Mucosa of descending colon (tissue), 3 donors: ENCODE data around the gene TCF4. TPM values are rescaled to one million over a fixed set of nuclear protein-coding genes. Genes with fewer than 3 reads are reported as not detected.

Experiments used
- ATAC-seq: fragments of 200-7000 bp; cut with Tn5 transposase; one replicate; pipeline ENCODE4 v1.9.1; 2020; ENCODE audit warnings: mild to moderate bottlenecking, moderate library complexity
- DNase-seq, 3 donors: peaks; one replicate each; pipeline ENCODE4 v3.0.0-alpha.2; 2020
- H3K36me3 ChIP-seq: fragments of 200-600 bp; one replicate; pipeline ENCODE4 v1.8.0; 2021; ENCODE audit warnings: low read depth, mild to moderate bottlenecking
- H3K4me1 ChIP-seq: fragments of 200-600 bp; one replicate; pipeline ENCODE4 v1.8.0; 2021; ENCODE audit warnings: low read depth, mild to moderate bottlenecking
- H3K4me3 ChIP-seq: fragments of 200-600 bp; one replicate; pipeline ENCODE4 v1.8.0; 2021; ENCODE audit warnings: mild to moderate bottlenecking
- H3K9me3 ChIP-seq: fragments of 200-600 bp; one replicate; pipeline ENCODE4 v1.8.0; 2021; ENCODE audit warnings: mild to moderate bottlenecking
- intact Hi-C, 2 donors: fragments of 100-400 bp; cut with DNase I in 1 of 2; cut with micrococcal nuclease in 1 of 2; formaldehyde crosslinking; loops; one replicate each; pipeline versions ENCODE4 v1.11.0 to v1.11.1; 2022; cut with DNase I, micrococcal nuclease
- total RNA-seq, 3 donors: library from RNA; stranded (reverse); fragmentation: NEBNext Ultra II Directional in 2 of 3; extraction: Animal tissue kit (Norgen Biotek cat#: 25700) in 2 of 3; gene quantifications; one replicate each; pipeline versions ENCODE4 v1.2.1 to v1.2.4, GENCODE V29; 2021 to 2023
- TF ChIP-seq, protein P1 (sequence below): fragments of 200-600 bp; IDR thresholded peaks from one replicate; pipeline ENCODE4 v1.8.0; 2022; ENCODE audit warnings: antibody characterized with exemption, mild to moderate bottlenecking
- donor health status: DM: no; HTN: no; CAD: no; lungs with moderate emphysema.
- donor health status: DM: no; HTN: no; CAD: no.
- donor health status: DM: no; HTN: yes; CAD: no.

TCF4 gene
- total RNA-seq, 3 donors from 2014 or later = 20.7 to 88.2 (median 24.6) TPM

DNA sequence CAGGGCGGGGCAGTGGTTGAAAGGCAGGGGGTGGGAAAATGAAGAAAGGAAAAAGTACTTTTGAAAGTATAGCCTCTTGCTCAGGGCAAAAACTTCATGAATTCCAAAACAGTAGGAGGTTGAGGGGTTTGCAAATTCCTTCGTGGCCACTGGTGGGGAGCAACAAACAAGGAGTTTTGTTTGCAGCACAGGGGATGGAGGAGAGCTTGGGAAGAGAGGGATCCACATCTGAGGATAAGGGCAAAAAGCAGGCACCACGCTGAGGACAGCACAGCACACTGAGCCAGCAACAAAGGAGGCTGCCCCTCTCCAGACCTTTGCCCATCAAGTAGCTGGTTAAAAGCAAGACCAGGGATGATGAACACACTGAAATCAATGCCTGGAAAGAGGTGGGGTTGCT lies 148.9 kb downstream of the TCF4 start:
- Histone ChIP-seq H3K4me1 (no peaks in the 10 kb centered on the region), H3K36me3 (no peaks in the 10 kb centered on the region), H3K4me3 (no peak overlapping the region), H3K9me3 (no peaks in the 10 kb centered on the region)
- ATAC-seq = no peak
- DNase-seq = no peak
- intact Hi-C loops = no loop called here
- TF ChIP-seq, protein P1, sequence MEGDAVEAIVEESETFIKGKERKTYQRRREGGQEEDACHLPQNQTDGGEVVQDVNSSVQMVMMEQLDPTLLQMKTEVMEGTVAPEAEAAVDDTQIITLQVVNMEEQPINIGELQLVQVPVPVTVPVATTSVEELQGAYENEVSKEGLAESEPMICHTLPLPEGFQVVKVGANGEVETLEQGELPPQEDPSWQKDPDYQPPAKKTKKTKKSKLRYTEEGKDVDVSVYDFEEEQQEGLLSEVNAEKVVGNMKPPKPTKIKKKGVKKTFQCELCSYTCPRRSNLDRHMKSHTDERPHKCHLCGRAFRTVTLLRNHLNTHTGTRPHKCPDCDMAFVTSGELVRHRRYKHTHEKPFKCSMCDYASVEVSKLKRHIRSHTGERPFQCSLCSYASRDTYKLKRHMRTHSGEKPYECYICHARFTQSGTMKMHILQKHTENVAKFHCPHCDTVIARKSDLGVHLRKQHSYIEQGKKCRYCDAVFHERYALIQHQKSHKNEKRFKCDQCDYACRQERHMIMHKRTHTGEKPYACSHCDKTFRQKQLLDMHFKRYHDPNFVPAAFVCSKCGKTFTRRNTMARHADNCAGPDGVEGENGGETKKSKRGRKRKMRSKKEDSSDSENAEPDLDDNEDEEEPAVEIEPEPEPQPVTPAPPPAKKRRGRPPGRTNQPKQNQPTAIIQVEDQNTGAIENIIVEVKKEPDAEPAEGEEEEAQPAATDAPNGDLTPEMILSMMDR = no peak

DNA sequence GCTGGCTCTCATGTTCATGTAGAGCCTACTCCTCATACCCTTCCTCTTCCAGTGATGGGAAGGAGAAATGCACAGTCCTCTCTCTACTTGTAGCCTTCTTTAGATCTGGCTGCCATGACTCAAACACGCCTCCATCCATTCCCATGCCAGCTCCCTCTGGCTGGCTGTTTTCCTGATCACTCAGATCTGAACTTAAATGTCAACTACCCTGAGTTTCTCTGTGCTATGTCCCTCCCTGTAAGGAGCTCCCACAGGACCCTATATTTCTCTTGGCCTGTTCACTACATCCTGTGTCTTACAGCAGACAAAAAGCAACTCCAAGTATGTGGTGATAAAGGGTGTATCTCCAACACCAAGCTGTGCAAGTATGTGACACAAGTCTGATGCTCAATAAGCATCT lies 152.4 kb downstream of the TCF4 start:
- Histone ChIP-seq H3K4me1 (no peaks in the 10 kb centered on the region), H3K4me3 (no peak overlapping the region), H3K9me3 (no peaks in the 10 kb centered on the region), H3K36me3 (no peaks in the 10 kb centered on the region)
- ATAC-seq (no peak), DNase-seq (no peak)
- TF ChIP-seq, protein P1 = no peak
- intact Hi-C loops = no loop called here

DNA sequence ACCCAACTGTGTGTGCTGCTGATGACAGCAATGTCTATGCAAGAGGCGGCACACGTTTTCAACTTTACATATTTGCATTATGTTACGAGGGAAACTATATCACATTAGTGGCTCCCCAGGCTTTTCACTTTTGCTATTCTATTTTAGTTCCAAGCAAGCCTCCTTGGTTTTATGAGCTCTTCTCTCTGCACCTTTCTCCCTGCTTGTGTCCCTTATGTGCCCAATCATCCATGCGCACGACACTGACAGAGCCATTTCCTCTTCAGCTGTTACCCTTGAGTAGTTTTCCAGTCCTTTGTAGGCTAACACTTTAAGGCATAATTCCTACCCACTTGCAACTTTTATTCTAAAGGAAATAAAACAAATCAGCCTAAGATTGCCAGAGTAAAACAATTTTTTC lies 154.3 kb downstream of the TCF4 start:
- TF ChIP-seq, protein P1 = no peak
- Histone ChIP-seq H3K4me1 (no peaks in the 10 kb centered on the region), H3K9me3 (no peaks in the 10 kb centered on the region), H3K4me3 (no peak overlapping the region), H3K36me3 (no peaks in the 10 kb centered on the region)
- intact Hi-C loops = no loop called here
- ATAC-seq (no peak), DNase-seq (no peak)

DNA sequence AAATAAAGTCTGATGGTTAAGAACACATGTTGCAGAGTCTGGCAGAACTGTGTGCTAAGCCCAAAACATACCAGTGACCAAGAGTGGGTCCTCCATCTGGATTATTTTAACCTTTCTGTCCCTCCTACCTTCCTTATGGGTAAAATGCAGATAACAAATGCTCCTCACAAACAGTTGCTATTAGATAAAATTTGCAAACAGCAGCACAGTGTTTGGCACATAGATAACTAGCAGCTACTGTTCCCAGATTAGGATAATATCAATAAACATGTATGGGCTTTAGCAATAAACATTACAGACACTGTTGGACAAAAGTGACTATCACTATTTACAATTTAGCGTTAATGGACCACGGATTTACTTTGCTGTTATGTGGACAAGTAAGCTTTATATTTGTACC lies 154.9 kb downstream of the TCF4 start:
- no peak overlapping the region for H3K4me3 ChIP-seq
- TF ChIP-seq, protein P1 = no peak
- no peaks in the 10 kb centered on the region for H3K36me3 ChIP-seq
- no peaks in the 10 kb centered on the region for H3K9me3 ChIP-seq
- DNase-seq = no peak
- intact Hi-C loops = no loop called here
- no peaks in the 10 kb centered on the region for H3K4me1 ChIP-seq
- no peak for ATAC-seq

DNA sequence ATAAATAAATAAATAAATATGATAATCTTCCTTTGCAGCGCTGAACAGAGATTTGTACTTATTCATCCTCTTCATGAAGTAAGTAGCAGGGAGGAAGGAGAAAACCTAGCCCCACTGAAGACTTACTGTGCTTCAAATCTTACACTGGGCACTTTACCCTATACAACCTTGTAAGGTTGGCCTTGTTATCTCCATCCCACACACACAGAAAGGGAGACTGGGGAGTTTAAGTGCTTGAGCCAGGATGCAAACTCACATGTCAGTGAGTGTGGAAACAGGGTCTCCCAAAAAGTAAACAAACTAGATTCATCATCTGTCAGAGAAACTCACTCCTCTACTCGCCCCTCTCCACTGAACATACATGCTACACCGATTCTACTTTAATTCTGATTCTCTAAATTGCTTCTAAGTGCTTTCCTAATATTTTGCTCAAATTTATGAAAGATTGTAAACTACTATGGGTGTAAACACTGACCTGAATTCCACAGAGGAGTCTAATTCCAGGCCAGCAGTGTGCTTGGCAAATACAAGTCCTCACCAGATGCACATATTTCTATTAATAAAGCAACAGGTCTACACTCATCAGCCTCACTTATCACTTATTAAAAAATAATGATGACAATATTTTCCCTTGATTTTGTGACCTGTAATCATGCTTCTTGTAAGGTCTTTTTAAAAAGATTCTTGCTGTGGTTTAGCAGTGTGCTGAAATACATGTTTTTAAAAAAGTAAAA lies 155.5 kb downstream of the TCF4 start:
- TF ChIP-seq, protein P1 = no peak
- no peak overlapping the region for H3K4me3 ChIP-seq
- H3K9me3 ChIP-seq = no peaks in the 10 kb centered on the region
- intact Hi-C loops = no loop called here
- no peaks in the 10 kb centered on the region for H3K36me3 ChIP-seq
- ATAC-seq (no peak), DNase-seq (no peak)
- no peaks in the 10 kb centered on the region for H3K4me1 ChIP-seq

DNA sequence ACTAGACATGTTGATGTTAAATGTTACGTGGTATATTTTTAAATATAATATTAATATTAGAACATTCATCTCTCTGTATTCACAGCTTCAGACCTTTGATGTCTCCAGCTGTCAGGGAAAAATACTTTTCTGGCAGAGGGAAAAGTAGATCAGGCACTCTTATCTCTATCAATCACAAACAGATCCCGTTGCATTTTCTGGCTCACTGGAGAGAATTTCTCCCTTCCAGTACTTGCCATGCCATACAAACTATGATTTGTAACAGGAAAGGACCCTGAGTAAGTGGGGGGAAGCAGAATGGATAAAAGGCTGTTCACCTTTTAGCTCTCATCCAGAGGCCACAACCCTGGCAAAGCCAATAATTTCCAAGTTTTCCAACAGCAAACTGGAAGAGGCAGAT lies 158.0 kb downstream of the TCF4 start:
- no peaks in the 10 kb centered on the region for H3K4me1 ChIP-seq

More for the DNA sequence above, 158.0 kb downstream of the TCF4 start:
- ATAC-seq (no peak), DNase-seq (no peak)
- intact Hi-C loops = no loop called here
- no peak overlapping the region for H3K4me3 ChIP-seq
- H3K36me3 ChIP-seq = no peaks in the 10 kb centered on the region
- TF ChIP-seq, protein P1 = no peak
- no peaks in the 10 kb centered on the region for H3K9me3 ChIP-seq
